ENCODE measurements around the gene KATNAL1. TPM values are rescaled to one million over a fixed set of nuclear protein-coding genes. Genes with fewer than 3 reads are reported as not detected.

The KATNAL1 gene
- total RNA-seq, 3 donors from 2014 or later (not counting 1 experiment from before 2014, with no cell fraction given): 15.0 to 22.8 (median 21.9) TPM

DNA sequence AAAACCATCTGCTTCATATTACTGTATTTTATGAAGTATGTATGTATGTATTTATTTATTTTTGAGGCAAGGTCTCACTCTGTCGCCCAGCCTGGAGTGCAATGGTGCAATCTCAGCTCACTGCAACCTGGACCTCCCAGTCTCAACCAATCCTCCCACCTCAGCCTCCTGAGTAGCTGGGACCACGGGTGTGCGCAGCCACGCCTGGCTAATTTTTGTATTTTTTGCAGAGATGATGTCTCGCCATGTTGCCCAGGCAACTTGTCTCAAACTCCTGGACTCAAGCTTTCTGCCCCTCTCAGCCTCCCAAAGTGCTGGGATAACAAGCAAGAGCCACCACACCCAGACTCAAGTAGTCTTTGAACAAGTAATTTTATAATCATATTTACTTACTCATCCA, 5.5 kb downstream of the KATNAL1 start:
- Histone ChIP-seq H3K4me1 (ENCODE audit: control insufficient read depth, insufficient read depth, low read length) (peaks cover 5% of the 10 kb centered on the region), H3K4me3 (ENCODE audit: low read length) (no peak overlapping the region), H3K9me3 (ENCODE audit: control insufficient read depth, insufficient read depth, low read length) (no peaks in the 10 kb centered on the region), H3K27me3 (ENCODE audit: control insufficient read depth, insufficient read depth, low read length) (no peaks in the 10 kb centered on the region), H3K36me3 (ENCODE audit: control insufficient read depth, insufficient read depth, low read length) (no peaks in the 10 kb centered on the region), H3K27ac (ENCODE audit: low read length) (no peak overlapping the region)
- H3K27me3 Mint-ChIP-seq (ENCODE audit: low read depth in 2 of 2): no peaks in the 10 kb centered on the region
- no peaks in the 10 kb centered on the region for H3K9me3 Mint-ChIP-seq
- H3K36me3 Mint-ChIP-seq: no peaks in the 10 kb centered on the region
- H3K4me3 Mint-ChIP-seq: no peak overlapping the region
- TF ChIP-seq, protein P1, sequence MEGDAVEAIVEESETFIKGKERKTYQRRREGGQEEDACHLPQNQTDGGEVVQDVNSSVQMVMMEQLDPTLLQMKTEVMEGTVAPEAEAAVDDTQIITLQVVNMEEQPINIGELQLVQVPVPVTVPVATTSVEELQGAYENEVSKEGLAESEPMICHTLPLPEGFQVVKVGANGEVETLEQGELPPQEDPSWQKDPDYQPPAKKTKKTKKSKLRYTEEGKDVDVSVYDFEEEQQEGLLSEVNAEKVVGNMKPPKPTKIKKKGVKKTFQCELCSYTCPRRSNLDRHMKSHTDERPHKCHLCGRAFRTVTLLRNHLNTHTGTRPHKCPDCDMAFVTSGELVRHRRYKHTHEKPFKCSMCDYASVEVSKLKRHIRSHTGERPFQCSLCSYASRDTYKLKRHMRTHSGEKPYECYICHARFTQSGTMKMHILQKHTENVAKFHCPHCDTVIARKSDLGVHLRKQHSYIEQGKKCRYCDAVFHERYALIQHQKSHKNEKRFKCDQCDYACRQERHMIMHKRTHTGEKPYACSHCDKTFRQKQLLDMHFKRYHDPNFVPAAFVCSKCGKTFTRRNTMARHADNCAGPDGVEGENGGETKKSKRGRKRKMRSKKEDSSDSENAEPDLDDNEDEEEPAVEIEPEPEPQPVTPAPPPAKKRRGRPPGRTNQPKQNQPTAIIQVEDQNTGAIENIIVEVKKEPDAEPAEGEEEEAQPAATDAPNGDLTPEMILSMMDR (IDR thresholded peaks at IDR 0.05): no peak
- DNase-seq (no peak), ATAC-seq (no peak)
- peaks cover 4 to 24% of the 10 kb centered on the region in 2 donors for H3K4me1 Mint-ChIP-seq
- intact Hi-C loops (cut with micrococcal nuclease): loop anchor here (10.0 kb wide), 1 partner anchor 167 kb away; no protein-coding TSS in a partner anchor
- WGBS (ENCODE audit: insufficient coverage): 94% methylated on average over 5 of the region's 5 CpGs
- H3K27ac Mint-ChIP-seq: no peak overlapping the region

DNA sequence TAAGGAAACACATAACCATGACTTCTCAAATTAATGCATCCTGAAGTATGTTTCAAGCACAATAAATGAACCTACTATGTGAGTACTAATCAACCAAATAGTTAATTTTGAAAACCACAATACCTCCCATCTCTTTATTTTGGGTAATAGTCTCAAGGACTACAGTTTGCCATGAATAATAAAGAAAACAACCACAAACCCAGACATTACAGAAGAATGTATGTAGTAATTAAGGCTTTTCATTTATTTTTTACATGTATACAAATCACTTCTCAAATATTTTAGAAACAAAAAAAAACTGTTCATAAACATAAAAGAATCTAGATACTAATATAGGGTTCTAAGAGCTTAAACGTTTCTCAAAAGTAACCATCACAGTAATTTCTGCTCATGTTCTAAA, 6.8 kb downstream of the KATNAL1 start:
- no peak overlapping the region for H3K27ac Mint-ChIP-seq
- no peaks in the 10 kb centered on the region for H3K36me3 ChIP-seq (ENCODE audit: control insufficient read depth, insufficient read depth, low read length)
- no peak overlapping the region for H3K27ac ChIP-seq (ENCODE audit: low read length)
- no peaks in the 10 kb centered on the region for H3K9me3 Mint-ChIP-seq
- intact Hi-C loops (cut with micrococcal nuclease): loop anchor here (10.0 kb wide), 1 partner anchor 166 kb away; no protein-coding TSS in a partner anchor
- no peak for ATAC-seq
- H3K4me3 Mint-ChIP-seq: no peak overlapping the region
- no CpG with 5 or more reads among the region's 1 CpG for WGBS (ENCODE audit: insufficient coverage)
- peaks cover 0 to 16% of the 10 kb centered on the region in 2 donors for H3K4me1 Mint-ChIP-seq
- no peaks in the 10 kb centered on the region for H3K36me3 Mint-ChIP-seq
- H3K27me3 Mint-ChIP-seq (ENCODE audit: low read depth in 2 of 2): no peaks in the 10 kb centered on the region
- H3K4me3 ChIP-seq (ENCODE audit: low read length): no peak overlapping the region
- DNase-seq: no peak
- TF ChIP-seq, protein P1 (IDR thresholded peaks at IDR 0.05): no peak
- no peaks in the 10 kb centered on the region for H3K9me3 ChIP-seq (ENCODE audit: control insufficient read depth, insufficient read depth, low read length)
- H3K27me3 ChIP-seq (ENCODE audit: control insufficient read depth, insufficient read depth, low read length): no peaks in the 10 kb centered on the region
- H3K4me1 ChIP-seq (ENCODE audit: control insufficient read depth, insufficient read depth, low read length): no peaks in the 10 kb centered on the region

DNA sequence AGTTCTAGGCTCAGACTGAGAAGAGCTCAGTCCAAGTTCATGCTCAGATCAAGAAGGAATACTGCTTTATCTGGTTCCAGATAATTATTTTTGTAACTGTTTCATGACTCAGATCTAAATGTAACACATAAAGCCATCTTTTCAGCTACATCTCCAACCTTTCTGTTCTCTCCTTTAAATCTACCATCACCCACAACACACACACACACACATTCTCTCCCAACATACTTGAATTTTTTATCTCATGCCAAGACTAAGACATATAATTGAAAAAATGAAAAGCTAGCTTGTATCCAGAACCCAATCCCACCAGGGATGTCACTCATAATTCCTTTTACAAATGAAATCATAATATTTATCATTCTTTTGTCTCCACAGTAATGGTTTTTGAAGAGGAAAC, 7.6 kb downstream of the KATNAL1 start:
- Histone ChIP-seq H3K4me1 (ENCODE audit: control insufficient read depth, insufficient read depth, low read length) (no peaks in the 10 kb centered on the region), H3K9me3 (ENCODE audit: control insufficient read depth, insufficient read depth, low read length) (no peaks in the 10 kb centered on the region), H3K4me3 (ENCODE audit: low read length) (no peak overlapping the region), H3K36me3 (ENCODE audit: control insufficient read depth, insufficient read depth, low read length) (no peaks in the 10 kb centered on the region), H3K27me3 (ENCODE audit: control insufficient read depth, insufficient read depth, low read length) (no peaks in the 10 kb centered on the region), H3K27ac (ENCODE audit: low read length) (no peak overlapping the region)
- peaks cover 0 to 13% of the 10 kb centered on the region in 2 donors for H3K4me1 Mint-ChIP-seq
- DNase-seq (no peak), ATAC-seq (no peak)
- H3K4me3 Mint-ChIP-seq: no peak overlapping the region
- no peaks in the 10 kb centered on the region for H3K27me3 Mint-ChIP-seq (ENCODE audit: low read depth in 2 of 2)
- no peaks in the 10 kb centered on the region for H3K36me3 Mint-ChIP-seq
- intact Hi-C loops (cut with micrococcal nuclease): loop anchor here (10.0 kb wide), 1 partner anchor 165 kb away; no protein-coding TSS in a partner anchor
- H3K27ac Mint-ChIP-seq: no peak overlapping the region
- H3K9me3 Mint-ChIP-seq: no peaks in the 10 kb centered on the region
- TF ChIP-seq, protein P1 (IDR thresholded peaks at IDR 0.05): no peak

DNA sequence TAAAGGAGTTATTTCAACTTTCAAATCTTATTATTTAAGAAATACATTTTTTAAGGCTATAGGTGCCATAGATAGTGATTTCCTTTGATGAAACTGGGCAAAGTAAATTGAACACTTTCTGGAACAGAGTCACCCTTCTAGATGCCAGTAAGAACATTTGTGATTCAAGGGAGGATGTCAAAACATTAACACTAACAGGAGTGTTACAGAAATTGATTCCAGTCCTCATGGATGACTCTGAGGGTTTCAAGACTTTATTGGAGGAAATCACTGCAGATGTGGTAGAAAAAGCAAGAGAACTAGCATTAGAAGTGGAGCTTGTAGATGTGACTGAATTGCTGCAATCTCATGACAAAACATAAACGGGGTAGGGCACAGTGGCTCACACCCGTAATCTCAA, 12.2 kb downstream of the KATNAL1 start:
- H3K27ac ChIP-seq (ENCODE audit: low read length): no peak overlapping the region
- H3K9me3 Mint-ChIP-seq: no peaks in the 10 kb centered on the region
- H3K27me3 ChIP-seq (ENCODE audit: control insufficient read depth, insufficient read depth, low read length): no peaks in the 10 kb centered on the region
- no peak overlapping the region for H3K27ac Mint-ChIP-seq
- intact Hi-C loops (cut with micrococcal nuclease): no loop called here
- ATAC-seq: no peak
- no peaks in the 10 kb centered on the region for H3K36me3 ChIP-seq (ENCODE audit: control insufficient read depth, insufficient read depth, low read length)
- H3K9me3 ChIP-seq (ENCODE audit: control insufficient read depth, insufficient read depth, low read length): no peaks in the 10 kb centered on the region
- no peak overlapping the region for H3K4me3 ChIP-seq (ENCODE audit: low read length)
- no peaks in the 10 kb centered on the region for H3K36me3 Mint-ChIP-seq
- no peaks in the 10 kb centered on the region for H3K4me1 ChIP-seq (ENCODE audit: control insufficient read depth, insufficient read depth, low read length)
- TF ChIP-seq, protein P1 (IDR thresholded peaks at IDR 0.05): no peak
- no peak overlapping the region for H3K4me3 Mint-ChIP-seq
- H3K27me3 Mint-ChIP-seq (ENCODE audit: low read depth in 2 of 2): no peaks in the 10 kb centered on the region
- 100% methylated on average over 2 of the region's 2 CpGs for WGBS (ENCODE audit: insufficient coverage)
- no peak for DNase-seq
- H3K4me1 Mint-ChIP-seq: peaks cover 5 to 26% of the 10 kb centered on the region in 2 donors

Data from natural killer cell (primary cell).